Kidney tubule cell (primary cell): ENCODE results near the gene MAPKAPK2.

Experiments used
- DNase-seq: peaks from one replicate; pipeline ENCODE4 v3.0.0-alpha.2; 2018; ENCODE audit warnings: low spot score

Gene MAPKAPK2

GRCh38 chr1:206704226-206704625 is 19.5 kb downstream of the MAPKAPK2 start:
- no peak for DNase-seq

DNA sequence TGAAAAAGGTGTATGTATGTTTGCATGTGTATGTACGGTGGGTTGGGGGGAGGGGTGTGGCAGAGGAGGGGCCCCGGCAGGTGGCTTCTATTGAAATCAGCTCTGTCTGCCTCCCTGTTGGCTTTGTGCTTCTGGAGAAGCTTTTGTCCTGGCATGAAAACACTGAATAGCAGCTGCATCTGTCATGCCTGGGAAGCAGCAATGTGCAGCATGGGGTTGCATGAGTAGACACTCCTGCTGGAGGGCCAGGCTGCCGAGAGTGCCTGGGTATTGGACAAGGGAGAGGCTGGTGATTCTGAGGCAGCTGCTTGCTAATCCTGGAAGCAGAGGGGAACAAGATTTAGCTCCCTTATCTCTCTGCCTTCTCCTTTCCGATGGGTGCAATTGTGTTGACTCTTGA is 20.5 kb downstream of the MAPKAPK2 start:
- peak; percentile 68 for DNase-seq

- DNase-seq = no peak
Measured at GRCh38 chr1:206705726-206706297, 21.1 kb downstream of the MAPKAPK2 start.

- DNase-seq = peak; percentile 34
Measured at GRCh38 chr1:206706298-206706791, 21.6 kb downstream of the MAPKAPK2 start.

DNA sequence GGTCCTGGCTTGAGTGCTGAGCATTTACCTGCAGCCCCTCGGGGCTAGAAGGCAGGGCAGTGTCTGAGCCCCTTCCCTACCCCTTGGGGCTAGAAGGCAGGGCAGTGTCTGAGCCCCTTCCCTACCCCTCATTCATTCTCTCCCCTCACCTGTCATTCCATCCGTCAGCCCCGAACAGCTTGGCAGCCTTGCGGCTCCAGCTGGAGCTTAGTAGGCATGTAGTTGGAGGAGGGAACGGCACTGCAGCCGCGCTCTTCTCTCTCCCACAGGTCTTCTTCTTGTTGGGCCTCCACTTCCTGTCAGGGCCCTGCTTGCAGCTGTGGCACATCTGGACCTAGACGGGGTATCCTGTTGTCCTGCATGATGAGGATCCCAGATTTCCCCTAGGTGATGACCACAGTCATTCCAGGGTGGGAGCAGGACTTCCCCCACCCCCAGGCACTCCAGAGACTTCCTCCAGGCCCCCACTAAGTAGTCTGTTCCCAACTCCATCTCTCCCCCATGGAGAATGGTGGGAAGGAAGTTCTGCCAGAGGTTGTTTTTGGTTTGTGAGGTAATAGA is 22.2 kb downstream of the MAPKAPK2 start:
- DNase-seq = no peak

DNA sequence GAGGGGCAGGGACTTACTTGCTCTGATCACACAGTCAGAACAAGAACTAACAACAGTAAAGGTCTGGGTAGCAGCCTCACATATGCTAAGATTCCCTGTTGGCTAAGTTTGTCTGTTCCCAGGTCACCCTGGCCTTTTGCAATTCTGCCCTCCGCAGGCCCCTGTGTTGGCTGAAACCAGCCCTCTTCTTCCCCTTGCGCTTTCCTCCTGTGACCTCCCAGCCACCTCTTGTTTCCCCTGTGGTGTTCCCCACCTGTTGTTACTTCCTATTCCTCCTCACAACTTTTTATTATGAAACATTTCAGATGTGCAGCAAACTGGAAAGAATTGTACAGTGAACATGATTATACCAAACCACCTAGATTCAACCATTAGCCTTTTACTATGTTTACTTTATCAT is 23.4 kb downstream of the MAPKAPK2 start:
- peak; percentile 22 for DNase-seq

DNA sequence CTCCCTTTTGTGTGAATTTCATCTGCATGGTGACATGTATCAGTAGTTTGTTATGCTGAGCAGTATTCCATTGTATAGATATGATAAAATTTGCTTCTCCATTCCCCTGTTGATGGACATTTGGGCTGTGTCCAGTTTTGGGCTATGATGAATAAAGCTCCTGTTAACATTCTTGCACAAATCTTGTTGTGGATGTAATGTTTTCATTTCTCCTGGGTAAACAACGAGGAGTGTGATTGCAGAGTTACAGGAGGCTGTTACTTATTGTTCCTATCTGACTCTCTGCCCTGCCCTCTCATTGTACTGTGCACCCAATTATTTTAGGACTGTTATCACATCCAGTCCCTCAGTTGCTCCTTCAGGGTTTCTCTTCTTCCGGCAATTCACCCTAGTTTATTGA is 24.2 kb downstream of the MAPKAPK2 start:
- no peak for DNase-seq

DNA sequence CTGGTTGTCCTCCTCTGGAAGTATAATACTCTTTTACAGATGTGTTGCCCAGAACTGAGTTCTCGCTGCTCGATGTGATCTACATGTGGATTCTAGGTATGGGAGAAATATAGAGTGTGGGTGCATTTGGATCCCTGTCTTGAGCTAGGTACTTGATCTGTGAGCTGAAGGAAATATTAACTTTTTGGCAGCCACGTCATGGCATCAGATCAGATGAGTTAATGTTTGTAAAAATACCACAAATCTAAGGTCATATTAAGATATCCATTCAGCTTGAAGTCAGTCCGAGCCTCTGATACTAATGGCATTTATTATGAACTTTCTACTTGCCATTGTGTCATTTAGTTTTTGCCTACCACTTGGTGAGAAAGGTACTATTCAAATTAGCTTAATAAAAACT is 24.6 kb downstream of the MAPKAPK2 start:
- peak; percentile 76 for DNase-seq

DNA sequence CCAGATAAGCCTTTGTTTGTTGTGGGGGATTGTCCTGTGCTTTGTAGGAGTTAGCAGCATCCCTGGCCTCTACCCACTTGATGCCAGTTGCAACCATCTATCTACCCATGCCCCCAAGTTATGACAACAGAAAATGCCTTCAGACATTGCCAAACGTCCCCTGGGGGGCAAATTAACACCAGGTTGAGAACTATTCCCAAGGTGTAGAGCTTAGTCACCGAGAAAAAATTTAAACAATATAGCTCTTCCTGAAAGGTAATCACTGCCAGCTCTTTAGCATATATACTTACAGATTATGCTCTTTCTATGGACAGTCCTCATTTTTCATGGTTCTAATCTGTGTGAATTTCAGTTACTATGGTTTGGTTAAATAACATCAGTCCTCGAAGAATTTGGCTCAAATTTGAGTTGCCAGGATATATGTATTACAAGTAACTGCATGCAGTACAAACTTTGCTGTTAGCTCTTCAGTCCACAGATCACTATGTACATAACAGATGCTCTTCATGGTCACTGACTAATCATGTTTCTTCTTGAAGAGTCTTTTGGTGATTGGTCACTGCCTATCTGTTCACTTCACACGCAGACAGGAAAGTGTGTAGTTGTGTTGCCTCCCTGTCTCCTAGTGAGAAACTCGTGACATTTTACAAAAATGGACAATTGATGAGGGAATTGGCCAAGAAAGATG is 25.2 kb downstream of the MAPKAPK2 start:
- peak; percentile 66 for DNase-seq

- DNase-seq = no peak
Measured at GRCh38 chr1:206710460-206710823, 25.7 kb downstream of the MAPKAPK2 start.

- DNase-seq = no peak
Measured at GRCh38 chr1:206713070-206713469, 28.4 kb downstream of the MAPKAPK2 start.

GRCh38 chr1:206713910-206714312 is 29.2 kb downstream of the MAPKAPK2 start:
- no peak for DNase-seq

- DNase-seq = peak; percentile 62
Measured at GRCh38 chr1:206714331-206715058, 29.8 kb downstream of the MAPKAPK2 start.

GRCh38 chr1:206715120-206715519 is 30.4 kb downstream of the MAPKAPK2 start:
- no peak for DNase-seq

DNA sequence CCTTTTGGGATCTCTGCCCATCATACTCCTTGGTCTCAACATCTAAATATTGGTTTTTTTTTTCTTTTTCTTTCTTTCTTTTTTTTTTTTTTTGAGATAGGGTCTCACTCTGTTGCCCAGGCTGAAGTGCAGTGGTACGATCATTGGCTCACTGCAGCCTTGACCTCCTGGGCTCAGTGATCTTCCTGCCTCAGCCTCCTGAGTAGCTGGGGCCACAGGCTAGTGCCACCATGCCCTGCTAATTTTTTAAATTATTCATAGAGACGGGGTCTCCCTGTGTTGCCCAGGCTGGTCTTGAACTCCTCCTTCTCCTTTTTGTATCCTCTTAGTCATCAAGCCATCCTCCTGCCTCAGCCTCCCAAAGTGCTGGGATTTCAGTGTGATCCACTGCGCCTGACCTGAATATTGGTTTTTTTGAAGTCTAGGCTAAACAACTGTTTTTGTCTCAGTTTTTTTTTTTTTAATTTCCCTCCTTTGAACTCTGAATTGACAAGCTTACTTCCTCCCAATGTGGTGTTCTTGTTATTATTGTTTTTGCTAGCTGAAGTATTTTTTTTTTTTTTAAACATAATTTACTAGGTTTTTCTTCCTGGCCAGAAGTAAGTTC is 30.9 kb downstream of the MAPKAPK2 start:
- no peak for DNase-seq

- no peak for DNase-seq
Measured at GRCh38 chr1:206716159-206716869, 31.6 kb downstream of the MAPKAPK2 start.

DNA sequence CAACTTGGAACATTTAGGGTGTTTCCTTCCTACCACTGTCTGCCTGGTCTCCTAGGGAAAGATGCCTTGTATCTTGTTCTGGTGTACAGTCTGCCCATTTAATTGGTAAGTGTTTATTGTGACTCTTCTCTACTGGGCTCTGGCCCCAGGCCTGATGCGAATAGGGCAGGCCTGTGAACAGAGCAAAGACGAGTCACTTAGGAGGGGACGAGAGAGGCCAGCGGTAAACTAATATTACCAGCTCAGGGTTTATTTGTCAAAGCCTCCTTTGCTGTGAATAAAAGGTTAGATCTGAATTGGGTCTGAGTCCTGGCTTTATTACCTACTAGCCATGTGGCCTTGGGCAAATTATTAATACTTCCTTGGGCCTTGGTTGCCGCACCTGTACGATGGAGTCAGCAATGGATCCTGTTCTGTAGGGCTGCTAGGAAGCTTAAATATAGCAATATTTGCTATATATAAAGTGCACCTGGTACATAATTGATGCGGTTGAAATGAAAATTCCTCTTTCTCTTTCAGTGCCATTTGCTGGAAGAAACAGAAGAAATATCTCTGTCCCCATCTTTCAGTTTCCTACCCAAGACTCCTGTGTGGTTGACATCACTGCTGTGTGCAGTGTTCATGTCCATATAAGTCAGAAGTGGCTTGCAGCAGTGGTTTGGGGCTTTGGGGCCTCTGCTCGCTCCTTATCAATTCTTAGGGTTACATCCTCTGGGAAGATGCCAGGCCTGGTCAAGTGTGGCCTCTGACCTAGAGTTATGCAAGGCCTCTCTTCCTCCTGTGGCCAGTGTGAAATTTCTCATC is 32.4 kb downstream of the MAPKAPK2 start:
- no peak for DNase-seq

DNA sequence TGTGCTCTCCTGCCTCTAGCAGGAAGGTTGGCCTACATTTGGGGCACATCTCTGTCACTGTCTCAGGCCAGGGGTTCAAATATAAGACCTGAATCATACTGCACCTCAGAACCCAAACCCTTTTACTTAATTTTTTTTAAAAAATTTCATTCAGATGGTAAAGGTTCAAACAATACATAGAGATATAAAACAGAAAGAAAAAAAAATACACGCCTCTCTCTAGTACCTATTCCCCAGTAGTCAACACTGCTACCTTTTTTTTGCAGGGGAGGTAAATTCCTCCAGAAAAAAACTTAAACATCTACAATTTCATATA is 32.9 kb downstream of the MAPKAPK2 start:
- no peak for DNase-seq

DNA sequence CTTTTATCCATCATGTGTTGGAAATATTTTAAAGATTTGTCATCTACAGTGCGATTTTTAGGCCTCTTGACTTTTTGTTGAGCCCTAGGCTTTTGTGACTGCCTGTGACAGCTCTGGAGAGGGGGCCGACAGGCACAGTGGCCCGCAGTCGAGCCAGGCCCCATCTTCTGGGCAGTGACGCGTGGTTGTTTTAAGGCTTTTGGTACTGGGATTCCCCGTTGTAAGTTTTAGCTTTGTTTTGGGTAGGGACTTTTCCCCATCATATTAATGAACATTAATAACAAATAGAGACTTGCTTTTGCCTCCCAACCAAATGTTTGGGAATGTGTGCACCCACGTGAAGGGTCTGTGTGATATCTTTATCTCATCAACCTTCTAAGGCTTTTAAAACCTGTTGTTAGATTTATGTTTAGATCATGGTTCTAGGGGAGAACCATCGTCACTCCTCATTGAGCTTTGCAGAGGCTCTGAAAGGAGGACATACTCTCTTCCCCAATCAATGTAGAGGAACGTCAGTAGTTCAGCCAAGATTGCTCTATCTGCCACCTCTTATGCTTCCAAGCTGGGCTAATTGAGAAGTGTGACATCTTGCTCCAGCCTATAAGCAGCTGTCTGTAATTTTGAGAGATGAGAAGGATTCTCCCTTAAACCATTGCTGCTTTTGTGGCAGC is 34.6 kb downstream of the MAPKAPK2 start:
- no peak for DNase-seq

DNA sequence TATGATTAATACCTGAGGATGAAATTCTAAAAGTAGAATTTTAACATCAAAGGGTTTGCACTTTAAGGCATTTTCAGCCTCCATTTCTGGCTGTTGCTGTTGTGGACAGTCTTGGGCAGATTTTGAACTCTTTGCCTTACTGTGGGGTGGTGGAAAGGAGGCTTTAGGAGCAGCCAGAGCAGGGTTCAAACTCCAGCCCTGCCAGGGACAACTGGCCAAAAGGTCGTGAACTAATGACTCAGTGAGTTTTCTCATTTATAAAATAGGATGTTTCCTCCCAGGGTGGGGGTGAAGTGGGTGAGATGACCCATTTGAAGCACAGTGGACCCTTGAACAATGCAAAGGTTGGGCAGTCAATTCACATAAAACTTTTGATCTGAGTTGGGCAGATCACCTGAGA is 36.7 kb downstream of the MAPKAPK2 start:
- DNase-seq = no peak
